ENCODE measurements around the gene STK11IP. TPM values are rescaled to one million over a fixed set of nuclear protein-coding genes. Genes with fewer than 3 reads are reported as not detected.
A peak's percentile ranks its signal among the peaks of the same experiment; 100 is the strongest.

The STK11IP gene
- total RNA-seq, 1 donor from 2014 or later = 6.9 TPM

DNA sequence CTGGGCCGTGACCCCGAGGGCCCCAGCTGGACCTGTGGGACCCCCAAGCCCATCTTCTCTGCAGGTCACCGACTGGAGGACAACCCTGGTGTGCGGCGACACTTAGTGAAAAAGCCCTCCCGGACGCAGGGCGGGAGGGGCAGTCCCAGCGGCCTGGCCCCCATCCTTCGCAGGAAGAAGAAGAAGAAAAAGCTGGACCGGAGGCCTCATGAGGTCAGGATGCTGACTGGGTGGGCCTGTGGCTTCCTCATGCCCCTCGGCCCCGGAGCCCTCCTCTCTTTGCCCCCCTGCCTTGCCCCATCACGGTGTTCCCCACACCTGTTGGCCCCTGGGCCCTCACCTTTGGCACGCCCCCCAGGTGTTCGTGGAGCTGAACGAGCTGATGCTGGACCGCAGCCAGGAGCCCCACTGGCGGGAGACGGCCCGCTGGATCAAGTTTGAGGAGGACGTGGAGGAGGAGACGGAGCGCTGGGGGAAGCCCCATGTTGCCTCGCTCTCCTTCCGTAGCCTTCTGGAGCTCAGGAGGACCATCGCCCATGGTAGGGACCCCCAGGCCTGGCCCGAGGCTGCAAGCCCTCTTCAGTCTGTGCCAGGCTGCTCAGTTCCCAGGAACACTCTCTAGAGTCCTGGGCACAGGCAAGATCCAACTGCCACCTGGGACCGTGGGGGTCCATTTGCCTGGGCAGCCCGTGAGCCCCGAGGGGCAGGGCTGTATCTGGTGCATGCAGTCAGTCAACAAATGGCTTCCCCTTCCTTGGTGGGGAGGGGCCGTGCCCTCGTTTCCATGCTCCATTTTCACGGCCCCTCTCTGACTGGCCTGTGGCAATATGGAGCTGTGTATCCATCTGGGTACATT, 34.5 kb downstream of the STK11IP start:
- DNase-seq (ENCODE audit: low read depth, low spot score) = no peak

DNA sequence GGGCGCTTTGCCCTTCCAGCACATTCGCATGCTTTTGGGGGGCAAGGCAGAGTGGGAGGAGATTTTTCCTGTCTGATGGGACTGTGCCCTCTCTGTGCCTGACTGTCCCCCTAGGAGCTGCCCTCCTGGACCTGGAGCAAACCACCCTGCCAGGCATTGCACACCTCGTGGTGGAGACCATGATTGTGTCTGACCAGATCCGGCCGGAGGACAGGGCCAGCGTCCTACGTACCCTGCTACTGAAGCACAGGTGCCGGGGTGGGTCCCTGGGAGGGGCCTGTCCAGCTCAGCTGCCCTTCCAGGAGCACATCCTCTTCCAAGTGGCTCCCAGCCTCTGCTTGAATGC, 35.1 kb downstream of the STK11IP start:
- no peak for DNase-seq (ENCODE audit: low read depth, low spot score)

DNA sequence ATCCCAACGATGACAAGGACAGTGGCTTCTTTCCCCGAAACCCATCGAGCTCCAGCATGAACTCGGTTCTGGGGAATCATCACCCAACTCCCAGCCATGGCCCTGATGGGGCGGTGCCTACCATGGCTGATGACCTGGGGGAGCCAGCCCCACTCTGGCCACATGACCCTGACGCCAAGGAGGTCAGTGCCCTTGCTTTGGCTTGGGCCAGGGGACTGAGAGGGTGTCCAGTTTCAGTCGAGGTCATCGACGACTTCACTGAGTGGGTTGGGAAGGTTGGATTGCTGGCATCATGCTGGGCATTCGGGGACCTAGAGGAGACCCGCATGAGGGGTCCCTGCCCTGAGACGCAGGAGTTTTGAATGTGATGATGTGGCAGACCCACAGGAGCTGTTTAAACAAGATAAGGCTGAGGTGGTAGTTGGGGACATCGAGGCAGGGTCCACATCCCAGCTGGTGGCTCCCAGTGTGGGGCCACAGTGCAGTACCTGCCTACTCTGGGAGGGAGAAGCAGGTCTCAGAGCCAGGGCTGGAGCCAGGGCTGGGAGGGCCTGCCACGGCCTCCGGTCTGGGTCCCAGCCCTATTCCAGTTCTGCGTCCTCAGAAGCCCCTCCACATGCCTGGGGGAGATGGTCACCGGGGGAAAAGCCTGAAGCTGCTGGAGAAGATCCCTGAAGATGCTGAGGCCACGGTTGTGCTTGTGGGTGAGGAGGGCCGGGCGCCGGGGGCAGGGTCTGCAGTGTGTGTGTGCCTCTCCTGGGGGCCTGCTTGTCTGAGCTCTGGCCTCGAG, 35.8 kb downstream of the STK11IP start:
- DNase-seq (ENCODE audit: low read depth, low spot score) = no peak

DNA sequence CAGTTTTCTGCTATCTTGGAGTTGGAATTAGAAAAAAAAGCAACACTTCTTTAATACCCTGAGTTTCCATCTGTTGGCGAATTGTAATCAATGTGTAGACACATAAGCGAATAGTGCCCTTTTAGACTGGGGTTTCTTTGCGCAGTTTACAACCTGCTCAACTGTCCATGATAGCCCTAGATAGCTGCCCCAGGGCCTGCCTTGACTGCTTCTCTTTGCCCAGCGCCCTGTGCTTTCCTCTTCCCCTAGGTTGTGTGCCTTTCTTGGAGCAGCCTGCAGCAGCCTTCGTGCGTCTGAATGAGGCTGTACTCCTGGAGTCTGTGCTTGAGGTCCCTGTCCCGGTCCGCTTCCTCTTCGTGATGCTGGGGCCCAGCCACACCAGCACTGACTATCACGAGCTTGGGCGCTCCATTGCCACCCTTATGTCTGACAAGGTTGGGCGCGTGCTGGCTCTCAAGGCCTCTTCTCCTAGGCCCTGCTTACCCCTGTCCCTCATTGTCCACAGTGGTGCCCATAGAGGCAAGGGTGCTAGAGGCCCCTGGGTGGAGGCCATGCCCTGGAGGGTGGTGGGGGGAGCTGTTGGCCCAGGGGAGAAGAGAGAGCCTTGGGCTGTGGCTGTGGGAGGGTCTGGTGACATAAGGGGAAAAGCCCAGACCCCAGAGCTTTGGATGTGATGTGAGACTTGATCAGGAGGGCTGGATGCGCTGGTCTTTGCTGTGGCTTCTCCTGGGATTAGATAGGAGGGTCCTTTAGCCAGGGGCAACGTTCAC, 36.7 kb downstream of the STK11IP start:
- no peak for DNase-seq (ENCODE audit: low read depth, low spot score)

DNA sequence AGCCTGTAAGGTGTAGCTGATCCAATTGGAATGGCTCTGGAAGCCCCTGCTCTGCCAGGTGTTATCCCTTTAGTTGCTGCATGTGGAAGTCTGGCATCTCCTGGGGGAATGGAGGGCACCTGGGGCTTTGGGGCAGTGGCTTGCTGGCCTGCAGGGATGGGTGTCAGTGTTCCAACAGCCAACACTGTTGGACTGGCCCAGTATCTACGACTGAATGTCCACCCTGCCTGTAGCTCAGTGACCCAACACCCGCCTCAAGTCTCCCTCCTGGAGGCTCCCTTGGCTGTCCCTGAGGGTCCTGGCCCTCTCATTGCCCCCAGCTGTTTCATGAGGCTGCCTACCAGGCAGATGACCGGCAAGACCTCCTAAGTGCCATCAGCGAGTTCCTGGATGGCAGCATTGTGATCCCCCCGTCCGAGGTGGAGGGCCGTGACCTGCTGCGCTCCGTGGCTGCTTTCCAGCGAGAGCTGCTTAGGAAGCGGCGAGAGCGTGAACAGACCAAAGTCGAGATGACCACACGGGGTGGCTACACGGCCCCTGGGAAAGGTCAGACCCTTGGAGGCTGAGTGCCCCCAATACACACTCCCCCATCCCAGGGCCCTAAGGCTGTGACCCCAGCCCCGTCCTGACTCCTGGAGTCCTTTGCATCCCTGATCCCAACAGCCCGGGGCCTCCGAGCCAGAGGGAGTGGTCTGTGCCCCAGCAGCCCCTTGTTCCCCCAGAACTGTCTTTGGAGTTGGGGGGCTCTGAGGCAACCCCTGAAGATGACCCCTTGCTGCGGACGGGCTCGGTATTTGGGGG, 37.5 kb downstream of the STK11IP start:
- no peak for DNase-seq (ENCODE audit: low read depth, low spot score)

DNA sequence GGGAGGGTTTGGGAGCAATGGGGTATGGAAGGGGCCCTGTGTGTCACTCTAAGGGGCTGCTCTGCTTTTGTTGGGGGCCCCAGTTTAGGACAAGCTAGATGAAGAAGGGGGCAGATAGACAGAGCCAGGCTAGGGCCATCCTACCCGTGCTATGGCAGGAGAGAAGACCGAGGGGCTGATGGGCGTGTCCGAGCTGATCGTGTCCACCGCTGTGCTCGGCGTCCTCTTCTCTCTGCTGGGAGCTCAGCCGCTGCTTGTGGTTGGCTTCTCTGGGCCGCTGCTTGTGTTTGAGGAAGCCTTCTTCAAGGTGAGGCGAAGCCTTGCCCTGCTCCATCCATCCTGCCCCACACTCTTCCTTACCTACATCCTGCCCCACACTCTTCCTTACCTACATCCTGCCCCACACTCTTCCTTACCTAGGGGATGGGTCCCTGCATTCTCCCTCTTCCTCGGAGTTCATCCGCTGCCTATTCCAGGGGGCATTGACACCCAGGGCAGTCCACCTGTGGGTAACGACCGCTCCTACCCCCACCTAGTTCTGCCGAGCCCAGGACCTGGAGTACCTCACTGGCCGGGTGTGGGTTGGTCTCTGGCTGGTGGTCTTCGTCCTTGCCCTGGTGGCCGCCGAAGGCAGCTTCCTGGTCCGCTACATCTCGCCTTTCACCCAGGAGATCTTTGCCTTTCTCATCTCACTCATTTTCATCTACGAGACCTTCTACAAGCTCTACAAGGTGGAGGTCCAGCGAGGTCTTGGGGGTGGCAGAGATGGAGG, 38.7 kb downstream of the STK11IP start:
- DNase-seq (ENCODE audit: low read depth, low spot score) = no peak

DNA sequence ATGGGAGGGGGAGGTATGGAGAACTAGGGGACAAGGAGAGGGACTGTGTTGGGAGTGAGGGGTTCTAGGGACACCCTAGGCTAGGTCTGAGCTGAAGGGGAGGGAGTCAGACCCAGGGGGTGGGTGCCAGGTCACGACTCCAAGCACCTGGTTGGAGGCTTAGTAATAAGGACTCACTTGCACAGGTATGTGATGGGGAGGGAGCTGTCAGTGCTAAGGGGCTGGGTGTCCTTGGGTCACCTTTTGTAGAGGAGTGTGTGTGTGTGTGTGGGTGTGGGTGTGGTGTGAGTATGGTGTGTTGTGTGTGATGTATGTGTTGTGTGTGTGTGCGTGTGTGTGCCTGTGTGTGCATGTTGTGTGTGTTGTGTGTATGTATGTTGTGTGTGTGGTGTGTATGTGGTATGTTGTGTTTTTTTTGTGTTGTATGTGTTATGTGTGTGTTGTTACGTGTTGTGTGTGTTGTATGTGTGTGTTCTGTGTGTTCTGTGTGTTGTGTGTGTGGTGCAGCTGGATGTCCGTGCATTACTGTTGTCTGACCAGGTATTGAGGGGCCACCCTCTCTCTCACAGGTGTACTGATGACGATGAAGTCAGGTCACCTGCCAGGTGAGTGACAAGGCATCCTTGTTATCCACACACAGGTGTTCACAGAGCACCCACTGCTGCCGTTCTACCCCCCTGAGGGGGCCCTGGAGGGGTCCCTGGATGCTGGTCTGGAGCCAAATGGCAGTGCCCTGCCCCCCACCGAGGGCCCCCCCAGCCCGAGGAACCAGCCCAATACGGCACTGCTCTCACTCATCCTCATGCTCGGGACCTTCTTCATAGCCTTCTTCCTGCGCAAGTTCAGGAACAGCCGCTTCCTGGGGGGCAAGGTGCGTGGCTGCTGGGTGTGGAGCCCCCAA, 39.5 kb downstream of the STK11IP start:
- no peak for DNase-seq (ENCODE audit: low read depth, low spot score)

DNA sequence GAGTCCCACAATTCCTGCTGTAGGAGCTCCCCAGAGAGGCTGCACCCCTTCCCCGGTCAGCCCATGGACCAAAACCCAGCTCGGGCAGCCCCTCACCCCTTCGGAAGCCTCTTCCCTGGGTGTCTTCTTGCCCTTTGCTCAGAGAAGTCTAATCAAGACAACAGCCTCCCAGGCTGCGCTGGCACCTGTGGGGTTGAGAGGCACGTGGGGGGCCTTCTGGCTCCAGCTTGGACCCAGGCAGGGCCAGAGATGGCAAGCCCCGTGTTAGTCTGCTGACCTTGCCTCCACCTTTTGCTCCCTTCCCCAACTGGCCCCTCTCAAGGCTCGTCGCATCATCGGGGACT, 40.2 kb downstream of the STK11IP start:
- no peak for DNase-seq (ENCODE audit: low read depth, low spot score)

DNA sequence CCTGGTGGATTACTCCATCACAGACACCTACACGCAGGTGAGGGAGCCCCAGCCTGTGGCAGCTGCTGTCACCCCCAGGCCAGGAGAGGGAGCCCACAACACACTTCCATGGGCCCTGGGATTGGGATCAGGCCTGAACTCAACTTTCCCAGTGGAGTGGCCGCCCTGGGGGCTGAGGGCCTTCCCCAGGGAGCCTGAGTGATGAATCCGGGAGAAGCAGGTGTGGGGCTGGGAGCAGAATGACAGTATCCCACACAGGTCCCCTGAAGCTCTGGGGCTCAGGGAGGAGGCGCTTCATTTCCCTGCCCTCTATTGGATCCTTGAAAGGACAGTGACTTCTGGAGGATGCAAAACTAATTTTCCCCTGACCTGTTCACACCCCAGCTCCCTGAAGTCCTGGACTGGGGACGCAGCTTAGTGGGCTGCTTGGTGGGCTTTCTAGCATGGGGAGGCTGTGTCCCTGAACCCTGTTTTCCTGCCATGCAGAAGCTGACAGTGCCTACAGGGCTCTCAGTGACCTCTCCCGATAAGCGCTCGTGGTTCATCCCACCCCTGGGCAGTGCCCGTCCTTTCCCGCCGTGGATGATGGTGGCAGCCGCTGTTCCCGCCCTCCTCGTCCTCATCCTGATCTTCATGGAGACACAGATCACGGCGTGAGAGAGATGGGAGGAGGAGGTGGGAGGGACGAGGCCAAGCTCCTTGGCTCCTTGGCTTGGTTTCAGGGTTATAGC, 40.7 kb downstream of the STK11IP start:
- no peak for DNase-seq (ENCODE audit: low read depth, low spot score)

DNA sequence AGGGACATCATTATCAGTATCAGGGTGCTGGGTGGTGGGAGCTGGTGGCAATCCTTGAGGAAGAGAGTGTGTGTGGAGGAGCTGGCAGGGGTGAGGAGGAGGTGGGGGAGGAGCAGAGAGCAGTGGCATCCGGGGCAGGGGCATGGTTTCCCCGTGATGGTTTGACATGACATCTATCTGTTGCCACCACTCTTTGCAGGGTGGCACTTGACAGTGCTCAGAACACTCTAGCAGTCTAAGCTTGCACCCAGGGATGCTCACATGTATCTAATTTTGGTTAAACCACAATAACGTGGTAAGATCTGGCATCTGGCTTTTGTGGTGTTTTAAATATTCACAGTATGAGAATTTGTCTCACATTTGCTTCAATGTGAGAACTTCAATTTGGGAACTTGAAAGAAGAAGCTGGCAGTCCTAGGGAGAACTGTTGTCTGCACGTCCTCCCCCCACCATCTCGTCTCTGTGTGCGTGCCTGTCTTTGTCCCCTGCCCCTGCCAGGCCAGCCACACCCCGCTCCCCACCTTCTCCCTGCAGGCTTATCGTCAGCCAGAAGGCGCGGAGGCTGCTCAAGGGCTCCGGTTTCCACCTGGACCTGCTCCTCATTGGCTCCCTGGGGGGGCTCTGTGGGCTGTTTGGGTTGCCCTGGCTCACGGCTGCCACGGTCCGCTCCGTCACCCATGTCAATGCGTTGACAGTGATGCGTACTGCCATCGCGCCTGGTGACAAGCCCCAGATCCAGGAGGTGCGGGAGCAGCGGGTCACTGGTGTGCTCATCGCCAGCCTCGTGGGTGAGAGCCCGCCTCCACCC, 41.5 kb downstream of the STK11IP start:
- no peak for DNase-seq (ENCODE audit: low read depth, low spot score)

DNA sequence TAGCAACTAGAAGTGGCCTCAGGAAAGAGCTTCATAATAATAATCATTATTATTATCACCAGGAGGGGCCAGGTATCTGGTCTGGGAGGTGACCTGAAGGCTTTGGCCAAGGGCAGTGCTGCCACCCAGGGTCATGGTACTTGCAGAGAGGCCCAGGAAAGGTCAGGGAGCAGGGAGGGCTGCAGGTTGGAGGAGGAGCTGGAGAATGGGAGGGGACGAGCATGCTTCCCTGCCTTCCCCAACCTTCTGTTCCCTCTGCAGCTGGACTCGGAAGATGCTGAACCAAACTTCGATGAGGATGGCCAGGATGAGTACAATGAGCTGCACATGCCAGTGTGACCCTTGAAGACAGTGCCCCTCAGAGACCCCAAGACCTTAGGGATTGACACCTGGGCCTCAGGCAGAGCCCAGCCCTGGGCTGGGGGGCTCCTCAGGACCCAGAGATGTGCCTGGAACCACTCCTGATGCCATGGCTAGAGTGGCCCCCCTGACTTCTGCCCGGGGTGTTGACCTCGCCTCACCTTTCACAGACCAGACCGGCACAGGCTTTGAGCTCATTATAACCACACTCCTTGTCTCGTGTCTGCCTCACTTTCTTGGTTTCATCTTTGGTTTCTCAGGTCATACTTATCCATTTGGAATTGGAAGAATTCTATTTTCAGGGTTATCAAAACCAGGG, 43.9 kb downstream of the STK11IP start:
- DNase-seq (ENCODE audit: low read depth, low spot score) = no peak

DNA sequence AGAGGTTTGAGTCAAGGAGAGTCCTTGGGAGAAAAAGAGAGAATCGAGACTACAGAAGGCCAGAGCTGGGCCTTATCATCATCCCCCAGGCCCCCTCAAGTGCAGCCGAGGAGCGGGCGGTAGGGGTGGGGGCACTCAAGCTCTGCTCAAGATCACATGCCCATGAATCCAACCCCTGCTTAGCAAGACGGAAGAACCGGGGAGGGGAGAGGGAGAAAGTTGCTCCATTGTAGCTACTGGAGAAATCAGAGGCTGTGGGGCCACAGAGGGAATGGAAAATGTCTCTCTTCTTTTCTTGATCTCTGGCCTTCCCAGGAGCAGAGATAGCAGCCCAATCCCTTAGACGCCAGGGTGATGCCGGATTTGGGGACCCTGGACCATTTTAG, 44.4 kb downstream of the STK11IP start:
- DNase-seq (ENCODE audit: low read depth, low spot score) = no peak

DNA sequence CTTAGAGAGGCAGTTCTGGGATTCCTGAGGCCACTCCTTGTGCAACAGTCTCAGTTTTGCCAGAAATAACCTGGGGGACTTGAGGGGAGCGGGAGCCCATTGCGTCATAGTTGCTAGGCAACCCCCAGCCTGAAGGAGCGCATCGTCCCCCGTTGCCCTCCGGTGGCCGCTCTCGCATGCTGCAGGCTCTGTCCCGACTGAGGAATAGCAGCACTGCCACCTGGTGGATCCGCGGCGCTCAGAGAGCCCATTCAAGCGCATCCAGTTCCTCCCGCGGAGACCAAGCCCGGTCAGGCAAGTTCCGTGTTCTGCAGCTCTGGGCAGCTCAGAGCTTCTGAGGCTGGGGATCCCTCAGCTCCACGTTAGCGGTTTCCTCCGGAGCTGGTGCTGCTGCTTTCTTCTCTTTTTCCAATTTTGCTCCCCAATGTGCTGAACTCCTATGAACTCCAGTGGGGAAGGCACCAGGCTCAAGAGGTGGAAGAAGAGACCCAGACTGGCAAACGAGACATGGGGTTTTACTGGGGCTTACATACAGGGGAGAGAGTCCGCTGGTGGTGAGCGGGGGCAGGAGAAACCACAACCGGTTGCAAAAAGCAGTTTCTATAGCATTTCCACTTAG, 44.9 kb downstream of the STK11IP start:
- peak; percentile 75 for DNase-seq (ENCODE audit: low read depth, low spot score)

DNA sequence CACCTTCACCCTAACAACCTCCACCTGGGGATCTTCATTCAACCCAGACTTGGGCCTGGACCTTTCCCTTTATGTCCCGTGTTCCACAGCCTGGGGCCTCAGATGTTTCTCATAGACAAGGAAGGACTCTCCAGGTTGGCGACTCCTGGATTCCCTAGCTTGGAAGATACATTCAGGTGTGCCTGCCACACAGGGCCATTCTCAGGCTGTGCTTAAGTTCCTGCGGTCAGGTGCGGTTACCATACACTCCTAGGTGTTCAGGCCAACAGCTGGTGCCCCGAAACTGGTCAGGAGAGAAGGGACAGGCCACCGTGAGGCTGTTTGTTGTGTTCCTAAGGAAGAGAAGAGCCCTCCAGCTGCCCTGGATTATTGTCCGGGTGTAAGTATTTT, 45.4 kb downstream of the STK11IP start:
- no peak for DNase-seq (ENCODE audit: low read depth, low spot score)

DNA sequence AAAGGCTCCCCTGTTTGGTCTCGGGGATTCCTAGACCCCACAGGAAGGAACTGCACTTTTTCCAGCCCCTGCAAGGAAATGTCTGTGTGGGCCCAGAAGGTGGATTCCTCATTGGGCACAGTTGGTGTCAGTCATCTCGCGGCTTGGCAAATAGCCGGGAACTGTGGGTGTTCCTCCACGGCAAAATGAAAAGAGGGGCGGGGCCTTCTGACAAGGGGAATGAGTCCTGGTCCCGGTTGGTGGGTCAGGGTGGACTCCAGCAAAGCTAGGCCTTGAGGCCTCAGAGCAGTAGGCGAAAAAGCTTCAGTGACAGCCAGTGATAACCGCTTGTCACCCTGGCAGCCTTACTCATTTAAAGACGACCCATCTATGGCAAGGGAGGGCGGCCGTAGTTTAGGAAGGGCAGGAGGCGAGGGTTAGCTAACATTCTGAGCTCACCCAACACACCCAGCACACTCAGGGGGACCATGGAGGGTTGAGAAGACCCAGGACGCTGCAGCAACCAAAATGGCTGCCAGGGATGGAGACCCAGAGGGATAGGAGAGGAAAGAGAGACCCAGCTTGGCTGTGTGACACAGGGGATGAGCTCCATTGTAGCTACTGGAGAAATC, 46.2 kb downstream of the STK11IP start:
- no peak for DNase-seq (ENCODE audit: low read depth, low spot score)

DNA sequence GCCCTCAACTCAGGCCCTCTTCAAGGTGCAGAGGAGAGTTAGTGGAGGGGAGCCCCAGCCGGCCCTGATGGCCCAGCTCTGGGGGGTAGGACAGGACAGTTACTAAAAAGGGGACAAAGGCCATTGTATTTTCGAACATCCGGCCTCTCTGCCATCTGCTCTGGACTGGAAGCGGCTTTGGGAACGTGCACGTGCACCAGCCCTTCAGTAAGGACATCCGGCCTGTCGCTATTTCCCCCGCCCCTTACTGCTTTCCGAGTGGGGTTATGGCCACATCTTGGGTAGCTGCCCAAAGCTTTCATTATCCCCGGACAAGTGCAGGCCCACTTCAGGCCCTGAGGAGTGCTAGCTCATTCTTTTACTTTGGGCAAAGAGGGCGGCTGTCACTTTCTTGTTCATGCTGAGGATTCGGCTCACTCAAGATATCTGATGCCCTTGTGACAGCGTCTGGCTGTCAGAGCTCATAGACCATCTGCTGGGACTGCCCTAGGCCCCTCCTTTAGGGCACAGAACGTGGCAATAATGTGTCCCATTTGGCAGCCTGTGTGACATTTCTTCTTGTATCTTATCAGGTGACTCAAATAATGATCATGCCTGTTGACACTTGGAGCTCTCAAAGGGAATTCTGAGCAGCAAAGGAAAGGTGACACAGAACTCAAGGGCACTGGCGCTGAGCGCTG, 47.3 kb downstream of the STK11IP start:
- no peak for DNase-seq (ENCODE audit: low read depth, low spot score)

All from pulmonary artery endothelial cell (primary cell).